ENCODE results near the gene NOL12. TPM values are rescaled to one million over a fixed set of nuclear protein-coding genes. Genes with fewer than 3 reads are reported as not detected.

NOL12 gene
- total RNA-seq, 1 donor from 2014 or later, result 9.9 TPM

DNA sequence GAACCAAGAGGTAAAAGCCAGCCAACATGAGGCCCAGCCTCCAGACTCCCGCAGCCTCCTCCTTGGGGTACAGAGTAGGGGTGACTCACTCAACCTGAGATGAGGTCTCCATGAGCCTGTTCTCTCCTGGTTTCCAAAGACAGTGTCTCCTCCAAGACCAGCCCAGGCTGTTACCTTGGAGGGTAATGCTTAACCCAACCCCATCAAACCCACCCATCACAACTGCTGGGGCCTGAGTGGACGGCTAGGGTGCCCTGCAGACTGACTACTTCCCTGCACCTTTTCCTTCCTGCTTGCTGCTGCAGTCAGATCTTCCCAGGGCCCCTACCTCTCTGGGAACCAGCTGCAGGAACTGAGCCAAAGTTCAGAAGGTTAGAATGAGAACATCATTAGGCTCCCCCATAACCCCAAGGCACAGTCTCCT is 5.1 kb upstream of the NOL12 start:
- Mint-ChIP-seq H3K36me3 (ENCODE audit: unreplicated experiment) (no peaks in the 10 kb centered on the region), H3K27ac (ENCODE audit: unreplicated experiment) (no peak overlapping the region), H3K4me3 (ENCODE audit: unreplicated experiment) (no peak overlapping the region), H3K4me1 (ENCODE audit: low read depth, unreplicated experiment) (peaks cover 3% of the 10 kb centered on the region), H3K9me3 (ENCODE audit: unreplicated experiment) (peaks cover 5% of the 10 kb centered on the region), H3K27me3 (ENCODE audit: unreplicated experiment) (peaks cover 7% of the 10 kb centered on the region)
- no peak for DNase-seq
- TF ChIP-seq, protein P1, sequence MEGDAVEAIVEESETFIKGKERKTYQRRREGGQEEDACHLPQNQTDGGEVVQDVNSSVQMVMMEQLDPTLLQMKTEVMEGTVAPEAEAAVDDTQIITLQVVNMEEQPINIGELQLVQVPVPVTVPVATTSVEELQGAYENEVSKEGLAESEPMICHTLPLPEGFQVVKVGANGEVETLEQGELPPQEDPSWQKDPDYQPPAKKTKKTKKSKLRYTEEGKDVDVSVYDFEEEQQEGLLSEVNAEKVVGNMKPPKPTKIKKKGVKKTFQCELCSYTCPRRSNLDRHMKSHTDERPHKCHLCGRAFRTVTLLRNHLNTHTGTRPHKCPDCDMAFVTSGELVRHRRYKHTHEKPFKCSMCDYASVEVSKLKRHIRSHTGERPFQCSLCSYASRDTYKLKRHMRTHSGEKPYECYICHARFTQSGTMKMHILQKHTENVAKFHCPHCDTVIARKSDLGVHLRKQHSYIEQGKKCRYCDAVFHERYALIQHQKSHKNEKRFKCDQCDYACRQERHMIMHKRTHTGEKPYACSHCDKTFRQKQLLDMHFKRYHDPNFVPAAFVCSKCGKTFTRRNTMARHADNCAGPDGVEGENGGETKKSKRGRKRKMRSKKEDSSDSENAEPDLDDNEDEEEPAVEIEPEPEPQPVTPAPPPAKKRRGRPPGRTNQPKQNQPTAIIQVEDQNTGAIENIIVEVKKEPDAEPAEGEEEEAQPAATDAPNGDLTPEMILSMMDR (IDR thresholded peaks at IDR 0.05; ENCODE audit: partially characterized antibody, unreplicated experiment), result no peak

DNA sequence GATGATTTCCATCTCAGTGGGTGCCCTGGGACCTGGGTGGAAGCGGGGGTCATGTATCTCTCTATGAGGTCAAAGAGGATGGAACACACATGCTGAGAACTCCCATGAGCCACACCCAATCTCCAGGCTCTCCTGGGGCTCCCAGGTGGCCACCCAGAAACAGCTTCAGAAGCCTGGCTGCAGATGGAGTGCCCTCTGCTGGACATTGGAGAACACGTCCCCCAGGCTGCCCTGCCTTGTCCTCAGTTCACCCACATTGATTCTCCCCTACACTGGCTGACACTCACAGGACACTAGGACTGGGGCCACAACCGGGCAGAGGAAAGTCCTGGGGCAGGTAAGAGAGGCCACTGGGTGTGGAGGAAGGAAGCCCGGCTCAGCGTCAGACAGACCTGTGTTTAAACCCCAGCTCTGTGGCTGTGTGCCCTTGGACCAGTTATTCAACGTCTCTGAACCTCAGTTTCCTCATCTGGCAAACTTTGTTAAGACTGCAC is 4.5 kb upstream of the NOL12 start:
- Mint-ChIP-seq H3K27me3 (ENCODE audit: unreplicated experiment) (peaks cover 5% of the 10 kb centered on the region), H3K27ac (ENCODE audit: unreplicated experiment) (no peak overlapping the region), H3K4me1 (ENCODE audit: low read depth, unreplicated experiment) (peaks cover 3% of the 10 kb centered on the region), H3K36me3 (ENCODE audit: unreplicated experiment) (no peaks in the 10 kb centered on the region), H3K4me3 (ENCODE audit: unreplicated experiment) (no peak overlapping the region), H3K9me3 (ENCODE audit: unreplicated experiment) (peaks cover 7% of the 10 kb centered on the region)
- TF ChIP-seq, protein P1 (IDR thresholded peaks at IDR 0.05; ENCODE audit: partially characterized antibody, unreplicated experiment), result peak; percentile 69
- DNase-seq, result peak; percentile 74

DNA sequence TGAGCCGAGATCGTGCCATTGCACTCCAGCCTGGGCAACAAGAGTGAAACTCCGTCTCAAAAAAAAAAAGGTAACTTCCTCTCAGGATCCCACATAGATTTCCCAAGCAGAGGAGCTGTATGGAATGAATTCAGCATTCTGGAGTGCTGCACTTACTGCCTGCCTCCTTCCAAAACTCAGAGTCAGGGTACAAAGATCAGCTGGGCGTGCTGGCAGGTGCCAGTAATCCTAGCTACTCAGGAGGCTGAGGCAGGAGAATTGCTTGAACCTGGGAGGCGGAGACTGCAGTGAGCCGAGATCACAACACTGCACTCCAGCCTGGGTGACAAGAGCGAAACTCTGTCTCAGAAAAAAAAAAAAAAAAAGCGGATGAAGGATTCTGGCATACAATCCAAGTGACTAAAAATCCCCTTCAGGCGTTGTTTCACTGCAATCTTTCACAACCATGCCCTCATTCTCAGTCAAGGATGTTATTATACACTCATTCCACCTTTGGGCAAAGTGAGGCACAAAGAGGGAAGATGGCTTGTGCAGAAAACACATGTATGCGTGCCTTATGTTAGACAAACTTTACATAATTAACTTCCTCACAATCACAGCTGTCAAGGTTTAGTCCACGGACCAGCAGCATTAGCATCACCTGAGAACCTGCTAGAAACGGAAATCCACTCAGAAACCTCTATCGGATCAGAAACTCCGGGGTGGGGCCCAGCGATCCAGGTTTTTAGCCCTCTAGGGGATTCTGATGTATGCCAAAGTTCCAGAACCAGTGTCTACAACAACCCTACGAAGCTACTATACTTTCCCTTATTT is 1.1 kb upstream of the NOL12 start:
- Mint-ChIP-seq H3K36me3 (ENCODE audit: unreplicated experiment) (no peaks in the 10 kb centered on the region), H3K4me1 (ENCODE audit: low read depth, unreplicated experiment) (peaks cover 4% of the 10 kb centered on the region), H3K27me3 (ENCODE audit: unreplicated experiment) (peaks cover 3% of the 10 kb centered on the region), H3K4me3 (ENCODE audit: unreplicated experiment) (no peak overlapping the region), H3K27ac (ENCODE audit: unreplicated experiment) (no peak overlapping the region), H3K9me3 (ENCODE audit: unreplicated experiment) (peaks cover 3% of the 10 kb centered on the region)
- no peak for DNase-seq
- TF ChIP-seq, protein P1 (IDR thresholded peaks at IDR 0.05; ENCODE audit: partially characterized antibody, unreplicated experiment), result no peak

DNA sequence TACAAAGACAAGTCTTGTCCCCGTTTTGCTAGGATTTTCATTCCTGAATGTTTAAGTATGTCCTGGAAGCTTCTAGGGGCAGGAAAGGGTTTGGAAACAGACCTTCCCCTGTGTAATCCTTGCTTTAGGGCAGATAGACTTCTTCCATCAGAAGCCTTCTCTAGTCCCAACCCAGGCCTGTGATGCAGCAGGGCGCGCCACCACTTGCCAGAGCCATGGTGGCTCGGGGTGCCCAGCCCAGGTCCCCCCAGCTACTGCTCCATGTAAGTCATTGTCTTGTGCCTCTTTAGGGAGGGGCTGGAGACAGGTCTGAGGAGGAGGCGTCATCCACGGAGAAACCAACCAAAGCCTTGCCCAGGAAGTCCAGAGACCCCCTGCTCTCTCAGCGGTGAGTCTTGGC is 4.3 kb downstream of the NOL12 start:
- no peak overlapping the region for H3K27ac Mint-ChIP-seq (ENCODE audit: unreplicated experiment)
- no peaks in the 10 kb centered on the region for H3K36me3 Mint-ChIP-seq (ENCODE audit: unreplicated experiment)
- H3K4me1 Mint-ChIP-seq (ENCODE audit: low read depth, unreplicated experiment), result peaks cover 6% of the 10 kb centered on the region
- no peak for DNase-seq
- H3K9me3 Mint-ChIP-seq (ENCODE audit: unreplicated experiment), result peaks cover 3% of the 10 kb centered on the region
- TF ChIP-seq, protein P1 (IDR thresholded peaks at IDR 0.05; ENCODE audit: partially characterized antibody, unreplicated experiment), result no peak
- no peak overlapping the region for H3K4me3 Mint-ChIP-seq (ENCODE audit: unreplicated experiment)
- H3K27me3 Mint-ChIP-seq (ENCODE audit: unreplicated experiment), result peaks cover 3% of the 10 kb centered on the region

DNA sequence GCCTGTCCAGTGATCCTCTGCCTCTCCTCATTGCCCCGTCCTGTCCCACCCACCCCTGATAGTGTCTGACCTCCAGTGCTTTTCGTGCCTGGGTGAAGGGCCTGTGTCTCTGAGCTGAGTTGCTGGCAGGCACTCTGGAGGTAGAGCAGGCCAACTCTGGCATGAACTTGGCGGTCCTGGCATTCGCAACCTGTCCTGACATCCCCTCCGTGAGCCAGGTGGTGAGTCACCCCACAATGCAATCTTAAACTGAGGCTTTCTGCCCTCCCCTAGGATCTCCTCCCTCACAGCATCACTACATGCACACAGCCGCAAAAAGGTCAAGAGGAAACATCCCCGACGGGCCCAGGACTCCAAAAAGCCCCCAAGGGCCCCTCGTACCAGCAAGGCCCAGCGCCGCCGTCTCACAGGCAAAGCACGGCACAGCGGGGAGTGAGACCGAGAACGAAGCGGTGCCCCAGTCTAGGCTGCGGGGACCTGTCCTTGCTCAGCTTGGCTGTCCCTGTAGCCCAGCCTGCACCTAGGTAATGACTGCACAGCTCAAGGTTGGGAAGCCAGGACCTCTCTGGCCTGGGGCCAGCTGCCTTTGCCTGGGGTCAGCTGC is 4.9 kb downstream of the NOL12 start:
- Mint-ChIP-seq H3K9me3 (ENCODE audit: unreplicated experiment) (peaks cover 2% of the 10 kb centered on the region), H3K27ac (ENCODE audit: unreplicated experiment) (no peak overlapping the region), H3K27me3 (ENCODE audit: unreplicated experiment) (peaks cover 3% of the 10 kb centered on the region), H3K36me3 (ENCODE audit: unreplicated experiment) (no peaks in the 10 kb centered on the region), H3K4me1 (ENCODE audit: low read depth, unreplicated experiment) (peaks cover 5% of the 10 kb centered on the region), H3K4me3 (ENCODE audit: unreplicated experiment) (no peak overlapping the region)
- DNase-seq, result no peak
- TF ChIP-seq, protein P1 (IDR thresholded peaks at IDR 0.05; ENCODE audit: partially characterized antibody, unreplicated experiment), result no peak

Data from glutamatergic neuron (in vitro differentiated cells).